ENCODE data around the gene OOSP4B.

DNA sequence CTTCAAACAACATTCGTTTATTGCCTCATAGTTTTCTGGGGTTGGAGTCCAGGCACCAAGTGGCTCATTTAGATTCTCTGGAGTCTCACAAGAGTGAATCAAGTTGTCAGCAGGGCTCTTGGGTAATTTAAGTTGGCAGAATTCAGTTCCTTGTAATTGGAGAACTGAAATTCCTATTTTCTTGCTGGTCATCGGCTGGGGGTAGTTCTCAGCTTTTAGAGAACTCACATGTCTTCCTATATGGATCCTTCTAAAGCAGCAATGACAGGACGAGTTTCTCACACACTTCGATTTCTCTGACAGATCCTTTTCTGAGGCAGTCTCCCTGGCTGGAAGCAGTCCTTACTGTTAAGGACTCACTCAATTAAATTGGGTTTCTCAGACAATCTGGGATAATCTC lies 17.3 kb upstream of the OOSP4B start:
- TF ChIP-seq, protein P1, sequence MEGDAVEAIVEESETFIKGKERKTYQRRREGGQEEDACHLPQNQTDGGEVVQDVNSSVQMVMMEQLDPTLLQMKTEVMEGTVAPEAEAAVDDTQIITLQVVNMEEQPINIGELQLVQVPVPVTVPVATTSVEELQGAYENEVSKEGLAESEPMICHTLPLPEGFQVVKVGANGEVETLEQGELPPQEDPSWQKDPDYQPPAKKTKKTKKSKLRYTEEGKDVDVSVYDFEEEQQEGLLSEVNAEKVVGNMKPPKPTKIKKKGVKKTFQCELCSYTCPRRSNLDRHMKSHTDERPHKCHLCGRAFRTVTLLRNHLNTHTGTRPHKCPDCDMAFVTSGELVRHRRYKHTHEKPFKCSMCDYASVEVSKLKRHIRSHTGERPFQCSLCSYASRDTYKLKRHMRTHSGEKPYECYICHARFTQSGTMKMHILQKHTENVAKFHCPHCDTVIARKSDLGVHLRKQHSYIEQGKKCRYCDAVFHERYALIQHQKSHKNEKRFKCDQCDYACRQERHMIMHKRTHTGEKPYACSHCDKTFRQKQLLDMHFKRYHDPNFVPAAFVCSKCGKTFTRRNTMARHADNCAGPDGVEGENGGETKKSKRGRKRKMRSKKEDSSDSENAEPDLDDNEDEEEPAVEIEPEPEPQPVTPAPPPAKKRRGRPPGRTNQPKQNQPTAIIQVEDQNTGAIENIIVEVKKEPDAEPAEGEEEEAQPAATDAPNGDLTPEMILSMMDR (IDR thresholded peaks at IDR 0.05): no peak
- TF ChIP-seq EZH2 (IDR thresholded peaks at IDR 0.05): no peak

All from neural progenitor cell (in vitro differentiated cells).